Breast epithelium (tissue), 3 donors: ENCODE data around the gene TENM3.

ENCODE experiments used
- CTCF ChIP-seq, 3 donors: fragments of 450-650 bp; IDR thresholded peaks; one replicate each; pipeline ENCODE4 v1.5.1; 2016 to 2017; ENCODE audit warnings: antibody characterized with exemption in 3 of 3, mild to moderate bottlenecking in 3 of 3, moderate library complexity in 3 of 3
- POLR2A ChIP-seq: fragments of 450-650 bp; IDR thresholded peaks from one replicate; pipeline ENCODE4 v1.6.1; 2016; ENCODE audit warnings: antibody characterized with exemption, mild to moderate bottlenecking, moderate library complexity
- POLR2AphosphoS5 ChIP-seq, 3 donors: sonication (generic); formaldehyde crosslinking; IDR thresholded peaks; one replicate each; pipeline ENCODE4 v1.6.1; 2017; ENCODE audit warnings: antibody characterized with exemption in 3 of 3

GRCh38 chr4:182416067-182416466 is 172.9 kb downstream of the TENM3 start:
- TF ChIP-seq CTCF (IDR thresholded peaks at IDR 0.05): no peak
- no peak for TF ChIP-seq POLR2AphosphoS5 (IDR thresholded peaks at IDR 0.05)
- no peak for TF ChIP-seq POLR2A
